SK-N-SH treated with all-trans-retinoic acid at 6 μM for 48 hours (cell line): ENCODE data around the gene AFDN.

Experiments
- ARNTL ChIP-seq: fragments of 450-650 bp; formaldehyde crosslinking; IDR thresholded peaks from 2 replicates; pipeline ENCODE4 v1.5.0; 2020; ENCODE audit warnings: low read depth, mild to moderate bottlenecking, moderate library complexity, borderline replicate concordance
- BACH2 ChIP-seq: fragments of 250-450 bp; sonication (Bioruptor Pico); IDR thresholded peaks from 2 replicates; pipeline ENCODE4 v1.9.0; 2021; ENCODE audit warnings: mild to moderate bottlenecking, borderline replicate concordance
- ESRRG ChIP-seq: fragments of 250-450 bp; sonication (Bioruptor Pico); IDR thresholded peaks from 2 replicates; pipeline ENCODE4 v1.6.1; 2021; ENCODE audit warnings: mild to moderate bottlenecking
- POU6F1 ChIP-seq: fragments of 250-450 bp; sonication (Bioruptor Pico); IDR thresholded peaks from 2 replicates; pipeline ENCODE4 v1.8.0; 2021; ENCODE audit warnings: low read depth, mild to moderate bottlenecking, moderate library complexity, borderline replicate concordance
- PPARA ChIP-seq: fragments of 250-450 bp; sonication (Bioruptor Pico); IDR thresholded peaks from 2 replicates; pipeline ENCODE4 v1.5.0; 2020; ENCODE audit warnings: mild to moderate bottlenecking, borderline replicate concordance
- ZFP3 ChIP-seq: fragments of 250-450 bp; sonication (Bioruptor Pico); IDR thresholded peaks from 2 replicates; pipeline ENCODE4 v1.5.0; 2020; ENCODE audit warnings: mild to moderate bottlenecking, moderate library complexity

- TF ChIP-seq ESRRG (no peak), ZFP3 (CRISPR knock-in tag) (no peak), BACH2 (CRISPR knock-in tag) (no peak), POU6F1 (CRISPR knock-in tag) (no peak), ARNTL (CRISPR knock-in tag) (no peak), PPARA (CRISPR knock-in tag) (no peak)
These were observed 24.4 kb upstream of the AFDN start for GRCh38 chr6:167802339-167802738.
